Measurements from ENCODE around the gene LTBP1.

The LTBP1 gene

DNA sequence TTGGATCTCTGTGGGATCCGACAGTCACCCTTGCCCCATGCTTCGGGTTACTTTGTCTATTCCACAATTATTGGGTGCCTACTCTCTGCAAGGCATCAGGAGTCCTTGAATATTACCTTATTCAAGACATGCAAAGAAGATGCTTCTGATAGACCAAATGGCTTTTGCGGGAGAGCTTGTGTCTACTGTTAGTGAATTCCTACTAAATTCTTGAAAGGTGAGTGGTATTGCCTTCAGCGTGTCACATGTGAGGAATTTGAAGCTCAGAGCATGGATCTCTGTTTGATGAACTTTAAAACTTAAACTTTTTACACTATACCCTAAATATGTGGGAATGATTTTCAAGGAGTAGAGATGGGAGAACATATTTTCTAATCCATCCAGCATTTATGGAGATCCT, 184.4 kb downstream of the LTBP1 start:
- Histone ChIP-seq H3K4me3 (ENCODE audit: severe bottlenecking) (no peak overlapping the region), H3K9me3 (ENCODE audit: severe bottlenecking) (no peaks in the 10 kb centered on the region), H3K4me1 (ENCODE audit: insufficient read depth, poor library complexity, severe bottlenecking) (peaks cover 14% of the 10 kb centered on the region), H3K27me3 (ENCODE audit: insufficient read depth, poor library complexity, severe bottlenecking) (no peaks in the 10 kb centered on the region), H3K36me3 (ENCODE audit: low read depth) (no peaks in the 10 kb centered on the region), H3K27ac (ENCODE audit: poor library complexity, severe bottlenecking) (no peak overlapping the region)
- TF ChIP-seq, protein P1, sequence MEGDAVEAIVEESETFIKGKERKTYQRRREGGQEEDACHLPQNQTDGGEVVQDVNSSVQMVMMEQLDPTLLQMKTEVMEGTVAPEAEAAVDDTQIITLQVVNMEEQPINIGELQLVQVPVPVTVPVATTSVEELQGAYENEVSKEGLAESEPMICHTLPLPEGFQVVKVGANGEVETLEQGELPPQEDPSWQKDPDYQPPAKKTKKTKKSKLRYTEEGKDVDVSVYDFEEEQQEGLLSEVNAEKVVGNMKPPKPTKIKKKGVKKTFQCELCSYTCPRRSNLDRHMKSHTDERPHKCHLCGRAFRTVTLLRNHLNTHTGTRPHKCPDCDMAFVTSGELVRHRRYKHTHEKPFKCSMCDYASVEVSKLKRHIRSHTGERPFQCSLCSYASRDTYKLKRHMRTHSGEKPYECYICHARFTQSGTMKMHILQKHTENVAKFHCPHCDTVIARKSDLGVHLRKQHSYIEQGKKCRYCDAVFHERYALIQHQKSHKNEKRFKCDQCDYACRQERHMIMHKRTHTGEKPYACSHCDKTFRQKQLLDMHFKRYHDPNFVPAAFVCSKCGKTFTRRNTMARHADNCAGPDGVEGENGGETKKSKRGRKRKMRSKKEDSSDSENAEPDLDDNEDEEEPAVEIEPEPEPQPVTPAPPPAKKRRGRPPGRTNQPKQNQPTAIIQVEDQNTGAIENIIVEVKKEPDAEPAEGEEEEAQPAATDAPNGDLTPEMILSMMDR (IDR thresholded peaks at IDR 0.05; ENCODE audit: poor library complexity, severe bottlenecking) = no peak
- ATAC-seq (ENCODE audit: low read depth) (peak; percentile 11; the same call in 1 of the 3 replicates), DNase-seq (ENCODE audit: low spot score) (no peak)

DNA sequence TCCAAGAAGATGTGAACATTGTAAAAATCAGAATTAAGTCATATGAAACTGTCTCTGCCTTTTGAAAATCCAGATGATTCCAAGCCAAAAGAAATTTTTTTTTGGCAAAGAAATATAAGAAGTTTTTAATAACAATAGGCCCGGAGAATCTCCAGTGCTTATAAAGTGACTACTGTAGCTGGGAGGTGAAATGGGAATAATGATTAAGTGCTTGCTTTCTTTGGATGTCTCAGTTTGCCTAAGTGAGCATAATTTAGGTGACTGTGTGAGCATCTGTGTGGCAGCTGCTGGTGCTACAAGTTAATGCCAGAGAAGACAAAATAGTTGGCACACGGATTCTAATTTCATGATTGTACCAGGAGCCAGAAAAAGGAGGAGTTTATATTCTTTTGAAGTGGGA, 185.0 kb downstream of the LTBP1 start:
- no peak overlapping the region for H3K27ac ChIP-seq (ENCODE audit: poor library complexity, severe bottlenecking)
- H3K4me1 ChIP-seq (ENCODE audit: insufficient read depth, poor library complexity, severe bottlenecking) = peaks cover 18% of the 10 kb centered on the region

DNA sequence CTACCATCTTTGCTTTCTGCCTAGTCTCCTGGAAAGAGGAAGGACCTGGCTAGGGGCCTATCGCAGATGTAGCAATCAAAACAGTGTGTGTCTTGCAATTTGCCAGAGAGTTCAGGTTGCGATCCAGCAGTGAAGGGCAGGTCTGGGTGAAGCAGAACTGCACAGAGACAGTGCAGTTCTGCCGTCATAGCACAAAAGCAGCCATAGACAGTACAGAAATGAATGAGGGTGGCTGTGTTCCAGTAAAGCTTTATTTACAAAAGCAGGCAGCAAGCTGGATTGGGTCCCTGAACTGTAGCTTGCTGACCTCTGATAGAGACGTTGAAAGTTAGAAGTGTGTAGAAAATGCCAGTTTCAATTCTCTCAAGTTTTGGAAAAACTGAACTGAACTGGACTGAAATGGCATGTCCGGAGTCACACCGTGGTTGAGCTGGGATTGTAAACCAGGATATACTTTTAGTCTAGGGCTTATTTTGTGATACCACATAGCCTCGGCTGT, 186.8 kb downstream of the LTBP1 start:
- TF ChIP-seq, protein P1 (IDR thresholded peaks at IDR 0.05; ENCODE audit: poor library complexity, severe bottlenecking) = no peak
- Histone ChIP-seq H3K4me3 (ENCODE audit: severe bottlenecking) (no peak overlapping the region), H3K4me1 (ENCODE audit: insufficient read depth, poor library complexity, severe bottlenecking) (peaks cover 25% of the 10 kb centered on the region), H3K9me3 (ENCODE audit: severe bottlenecking) (no peaks in the 10 kb centered on the region), H3K27ac (ENCODE audit: poor library complexity, severe bottlenecking) (peak overlapping the region; percentile 59), H3K27me3 (ENCODE audit: insufficient read depth, poor library complexity, severe bottlenecking) (no peaks in the 10 kb centered on the region), H3K36me3 (ENCODE audit: low read depth) (no peaks in the 10 kb centered on the region)
- DNase-seq (ENCODE audit: low spot score) (no peak), ATAC-seq (ENCODE audit: low read depth) (no peak)

More for the DNA sequence above, 185.0 kb downstream of the LTBP1 start:
- H3K9me3 ChIP-seq (ENCODE audit: severe bottlenecking) = no peaks in the 10 kb centered on the region
- ATAC-seq (ENCODE audit: low read depth) (no peak), DNase-seq (ENCODE audit: low spot score) (no peak)
- TF ChIP-seq, protein P1 (IDR thresholded peaks at IDR 0.05; ENCODE audit: poor library complexity, severe bottlenecking) = no peak
- H3K4me3 ChIP-seq (ENCODE audit: severe bottlenecking) = no peak overlapping the region
- H3K36me3 ChIP-seq (ENCODE audit: low read depth) = no peaks in the 10 kb centered on the region
- no peaks in the 10 kb centered on the region for H3K27me3 ChIP-seq (ENCODE audit: insufficient read depth, poor library complexity, severe bottlenecking)

DNA sequence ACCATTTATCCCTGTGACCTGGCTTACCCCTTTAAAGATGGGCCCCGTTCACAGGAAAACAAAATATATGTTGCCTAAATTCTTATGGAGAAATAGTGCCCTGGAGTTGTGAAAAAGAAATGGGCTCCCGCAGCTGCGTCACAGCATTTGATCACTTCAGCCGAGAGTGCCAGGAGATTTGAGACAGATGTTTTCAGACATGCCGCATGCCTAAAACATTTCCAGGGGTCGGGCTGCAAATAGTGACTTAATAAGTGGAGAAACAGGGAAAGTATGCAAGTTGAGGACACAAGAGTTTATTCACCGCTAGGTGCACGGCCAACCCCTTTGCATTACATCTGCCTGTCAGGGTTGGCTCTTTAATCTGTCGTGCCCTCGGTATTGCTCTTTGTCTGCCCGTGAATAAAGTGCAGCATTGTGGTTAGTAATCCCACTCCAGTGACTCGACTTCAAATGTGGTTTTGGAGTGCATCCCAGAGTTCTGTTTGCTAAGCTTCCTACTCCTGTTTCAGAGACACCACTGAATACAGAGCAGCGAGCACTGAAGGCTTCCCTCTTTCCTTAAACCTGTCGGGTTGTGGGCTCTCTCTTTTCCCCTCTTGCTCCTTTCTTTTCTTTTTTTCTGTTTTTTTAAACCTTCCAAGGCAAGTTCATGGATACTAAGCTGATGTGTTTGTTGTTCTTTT, 187.5 kb downstream of the LTBP1 start:
- no peaks in the 10 kb centered on the region for H3K36me3 ChIP-seq (ENCODE audit: low read depth)
- no peaks in the 10 kb centered on the region for H3K9me3 ChIP-seq (ENCODE audit: severe bottlenecking)
- ATAC-seq (ENCODE audit: low read depth) (peak; percentile 94), DNase-seq (ENCODE audit: low spot score) (peak; percentile 71)
- peak overlapping the region; percentile 18 for H3K4me3 ChIP-seq (ENCODE audit: severe bottlenecking)
- TF ChIP-seq, protein P1 (IDR thresholded peaks at IDR 0.05; ENCODE audit: poor library complexity, severe bottlenecking) = peak; percentile 19
- H3K27me3 ChIP-seq (ENCODE audit: insufficient read depth, poor library complexity, severe bottlenecking) = no peaks in the 10 kb centered on the region
- peaks cover 25% of the 10 kb centered on the region for H3K4me1 ChIP-seq (ENCODE audit: insufficient read depth, poor library complexity, severe bottlenecking)
- H3K27ac ChIP-seq (ENCODE audit: poor library complexity, severe bottlenecking) = peak overlapping the region; percentile 59

Data from RWPE2 (cell line).